GM12875 (cell line): Measurements from ENCODE around the gene DPP6.
"Not testable (repeated sequence)": the region's sequence is repeated elsewhere in the genome, so short reads cannot be mapped to it uniquely, and the experiment has no call there.

Source experiments
- H3K4me3 ChIP-seq: one replicate; pipeline ENCODE4 v1.5.1; 2011; ENCODE audit warnings: low read depth, low read length, control low read depth
- TF ChIP-seq, protein P1 (sequence below): IDR thresholded peaks from 2 replicates; pipeline ENCODE4 v1.5.1; 2011; ENCODE audit warnings: low read depth, mild to moderate bottlenecking, control low read depth, inconsistent platforms, low read length, moderate library complexity, borderline replicate concordance; ENCODE audit not compliant: insufficient read depth

DPP6 gene

DNA sequence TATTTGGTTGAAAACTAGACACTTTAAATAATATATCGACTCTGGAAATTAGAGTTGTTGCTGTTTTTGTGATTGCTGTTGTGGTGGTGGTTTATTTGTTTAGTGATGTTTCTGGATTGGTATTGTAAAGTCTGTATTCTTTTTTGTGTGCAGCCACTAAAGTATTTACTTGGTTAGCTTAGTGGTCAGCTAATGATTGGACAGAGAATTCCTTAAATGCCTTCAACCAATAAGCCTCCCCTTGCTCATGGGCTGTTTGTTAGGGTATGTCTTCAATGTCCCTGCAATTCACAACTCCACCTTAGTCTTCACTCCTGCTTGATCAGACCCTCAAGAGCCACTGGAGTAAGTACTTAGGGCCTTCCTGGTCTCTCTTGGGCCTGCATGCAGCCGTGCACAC, 879.7 kb downstream of the DPP6 start:
- no peak overlapping the region for H3K4me3 ChIP-seq
- TF ChIP-seq, protein P1, sequence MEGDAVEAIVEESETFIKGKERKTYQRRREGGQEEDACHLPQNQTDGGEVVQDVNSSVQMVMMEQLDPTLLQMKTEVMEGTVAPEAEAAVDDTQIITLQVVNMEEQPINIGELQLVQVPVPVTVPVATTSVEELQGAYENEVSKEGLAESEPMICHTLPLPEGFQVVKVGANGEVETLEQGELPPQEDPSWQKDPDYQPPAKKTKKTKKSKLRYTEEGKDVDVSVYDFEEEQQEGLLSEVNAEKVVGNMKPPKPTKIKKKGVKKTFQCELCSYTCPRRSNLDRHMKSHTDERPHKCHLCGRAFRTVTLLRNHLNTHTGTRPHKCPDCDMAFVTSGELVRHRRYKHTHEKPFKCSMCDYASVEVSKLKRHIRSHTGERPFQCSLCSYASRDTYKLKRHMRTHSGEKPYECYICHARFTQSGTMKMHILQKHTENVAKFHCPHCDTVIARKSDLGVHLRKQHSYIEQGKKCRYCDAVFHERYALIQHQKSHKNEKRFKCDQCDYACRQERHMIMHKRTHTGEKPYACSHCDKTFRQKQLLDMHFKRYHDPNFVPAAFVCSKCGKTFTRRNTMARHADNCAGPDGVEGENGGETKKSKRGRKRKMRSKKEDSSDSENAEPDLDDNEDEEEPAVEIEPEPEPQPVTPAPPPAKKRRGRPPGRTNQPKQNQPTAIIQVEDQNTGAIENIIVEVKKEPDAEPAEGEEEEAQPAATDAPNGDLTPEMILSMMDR = no peak

DNA sequence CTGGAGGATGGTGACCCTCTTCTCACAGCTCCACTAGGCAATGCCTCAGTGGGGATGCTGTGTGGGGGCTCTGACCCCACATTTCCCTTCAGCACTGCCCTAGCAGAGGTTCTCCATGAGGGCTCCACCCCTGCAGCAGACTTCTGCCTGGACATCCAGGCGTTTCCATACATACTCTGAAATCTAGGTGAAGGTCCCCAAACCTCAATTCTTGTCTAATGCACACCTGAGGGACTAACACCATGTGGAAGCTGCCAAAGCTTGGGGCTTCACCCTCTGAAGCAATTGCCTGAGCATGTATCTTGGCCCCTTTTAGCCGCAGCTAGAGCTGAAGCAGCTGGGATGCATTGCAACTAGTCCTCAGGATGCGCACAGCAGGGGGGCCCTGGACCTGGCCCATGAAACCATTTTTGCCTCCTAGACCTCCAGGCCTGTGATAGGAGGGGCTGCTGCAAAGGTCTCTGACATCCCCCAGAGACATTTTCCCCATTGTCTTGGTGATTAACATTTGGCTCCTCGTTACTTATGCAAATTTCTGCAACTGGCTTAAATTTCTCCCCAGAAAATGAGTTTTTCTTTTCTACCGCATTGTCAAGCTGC, 882.3 kb downstream of the DPP6 start:
- H3K4me3 ChIP-seq = not testable (repeated sequence)

DNA sequence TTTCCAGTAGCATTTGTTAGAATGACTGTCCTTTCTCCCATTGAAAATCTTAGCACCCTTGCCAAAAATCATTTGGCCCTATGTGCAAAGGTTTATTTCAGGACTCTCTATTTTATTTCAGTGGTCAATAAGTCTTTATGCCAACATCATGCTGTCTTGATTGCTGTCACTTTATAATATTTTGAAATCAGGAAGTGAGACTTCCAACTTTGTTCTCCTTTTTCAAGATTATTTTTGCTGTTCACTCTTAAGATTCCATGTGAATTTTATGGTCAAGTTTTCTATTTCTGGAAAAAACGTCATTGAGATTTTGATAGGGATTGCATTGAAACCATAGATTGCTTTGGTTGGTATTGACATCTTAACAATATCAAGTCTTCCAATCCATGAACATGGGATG, 885.6 kb downstream of the DPP6 start:
- H3K4me3 ChIP-seq = no peak overlapping the region
- TF ChIP-seq, protein P1 = no peak

DNA sequence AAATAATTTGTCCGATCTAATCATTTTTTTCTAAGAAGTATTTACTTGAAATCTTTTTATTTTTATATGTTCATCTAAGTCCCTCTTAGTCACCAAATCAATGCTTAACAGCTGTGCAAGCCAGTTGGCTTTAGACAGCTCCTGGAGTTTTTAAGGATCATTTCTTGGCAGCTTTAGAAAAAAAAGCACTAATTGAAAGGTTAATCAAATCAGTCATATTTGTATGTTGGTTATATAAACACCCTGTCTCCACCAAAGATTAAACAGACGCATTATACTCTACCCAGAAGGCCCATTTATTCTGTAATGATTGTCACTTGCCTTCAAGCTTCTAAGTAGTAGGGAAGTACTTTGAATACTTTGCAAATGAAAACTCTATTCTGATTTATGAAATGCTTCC, 890.5 kb downstream of the DPP6 start:
- TF ChIP-seq, protein P1 = no peak
- H3K4me3 ChIP-seq = no peak overlapping the region
